Stimulated activated CD4-positive, alpha-beta T cell treated with anti-CD3 and anti-CD28 coated beads, Interleukin-2, amount 100 ng/mL, for 24 hours (primary cell): Measurements from ENCODE around the gene SLC10A7.

Experiments
- DNase-seq, 2 donors: peaks; one replicate each; pipeline ENCODE4 v3.0.0-alpha.2; 2020

Gene SLC10A7

DNA sequence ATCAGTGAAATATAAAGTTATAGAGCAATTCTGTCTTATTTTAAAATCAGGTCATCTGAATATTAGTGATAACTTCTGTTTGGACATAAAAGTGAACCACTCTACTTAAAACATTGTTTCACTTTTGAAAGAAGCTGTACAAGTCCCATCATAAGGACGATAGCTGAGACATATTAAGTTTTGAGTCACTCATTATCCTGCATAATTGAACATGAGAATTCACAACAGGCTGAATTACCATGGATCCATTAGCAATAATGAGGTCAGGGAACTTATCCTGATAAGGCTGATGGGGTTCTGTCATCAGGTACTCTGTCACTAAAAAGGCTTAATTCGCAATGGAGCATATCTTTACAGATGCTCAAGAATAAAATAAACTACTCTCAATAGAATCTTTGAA, 227.0 kb downstream of the SLC10A7 start:
- no peak for DNase-seq

DNA sequence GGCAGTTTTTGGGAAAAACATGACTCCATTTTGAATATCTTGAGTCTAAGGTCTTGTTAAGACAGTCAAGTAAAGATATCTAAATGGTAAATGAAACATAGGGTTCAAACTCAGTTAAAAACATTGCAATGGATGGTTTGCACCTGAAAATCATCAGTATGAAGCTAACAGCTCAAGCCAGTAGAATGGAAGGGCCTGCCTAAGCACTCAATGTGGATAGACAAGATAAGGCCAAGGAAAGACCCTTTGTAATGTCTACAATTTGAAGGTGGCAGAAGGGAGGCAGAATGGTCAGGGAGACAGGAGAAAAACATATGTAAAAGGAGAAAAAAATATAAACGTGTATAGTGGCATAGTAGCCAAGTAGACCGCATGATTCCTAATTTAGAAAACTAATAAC, 229.2 kb downstream of the SLC10A7 start:
- DNase-seq: no peak

DNA sequence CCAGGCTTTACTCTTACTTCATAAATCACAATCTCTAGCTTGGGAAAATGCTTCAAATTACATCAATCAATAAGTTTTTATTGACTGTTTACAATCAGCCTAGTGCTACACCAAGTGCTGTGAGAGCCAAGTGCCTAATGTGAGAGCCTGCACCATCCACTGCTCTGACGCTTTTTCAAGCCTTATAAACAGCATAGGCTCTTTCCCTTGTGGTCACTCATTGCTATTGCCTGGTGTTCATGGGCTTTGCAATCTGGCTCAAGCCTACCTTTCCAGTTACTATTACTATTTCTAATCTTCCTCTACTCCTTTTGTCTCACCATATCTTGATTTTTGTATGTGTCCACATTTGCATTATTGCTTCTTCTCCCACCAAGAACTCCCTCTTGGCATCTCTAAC, 230.4 kb downstream of the SLC10A7 start:
- DNase-seq: no peak

DNA sequence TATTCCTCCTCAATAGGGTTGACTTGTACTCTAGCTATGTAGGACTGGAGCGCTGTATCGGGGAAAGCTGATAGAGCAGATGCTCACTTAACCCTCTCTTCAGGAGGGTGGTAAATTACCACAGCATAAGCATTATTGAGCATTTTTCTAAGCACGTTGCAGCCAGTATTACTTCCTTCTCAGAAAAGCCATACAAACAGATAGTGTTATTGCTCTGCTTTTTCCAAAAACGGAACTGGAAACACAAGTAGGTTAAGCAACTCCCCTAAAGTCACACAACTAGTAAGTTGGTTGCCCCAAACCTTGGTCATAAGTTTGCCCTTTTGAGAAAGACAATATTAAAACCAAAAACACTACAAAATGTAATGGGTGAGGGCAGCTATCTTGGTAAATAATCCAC, 233.5 kb downstream of the SLC10A7 start:
- no peak for DNase-seq

DNA sequence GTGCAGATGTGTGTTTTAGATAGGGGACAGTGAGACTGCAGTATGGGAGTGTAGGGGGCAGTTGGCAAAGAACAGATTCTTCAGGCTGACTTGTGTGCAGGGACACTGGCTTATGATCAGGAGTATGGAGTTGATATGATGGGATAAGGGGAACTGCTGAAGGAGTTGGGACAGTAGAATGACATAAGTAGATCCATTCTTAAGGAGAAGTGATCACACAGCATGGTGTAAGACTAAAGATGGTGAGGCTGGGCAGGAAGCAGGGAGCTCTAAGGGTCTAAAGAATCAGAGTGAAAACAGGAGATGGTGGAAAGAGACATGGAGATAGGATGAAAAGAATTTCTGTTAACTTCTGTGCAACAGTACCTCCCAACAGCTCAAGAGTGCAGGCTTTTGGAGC, 236.7 kb downstream of the SLC10A7 start:
- DNase-seq: no peak

DNA sequence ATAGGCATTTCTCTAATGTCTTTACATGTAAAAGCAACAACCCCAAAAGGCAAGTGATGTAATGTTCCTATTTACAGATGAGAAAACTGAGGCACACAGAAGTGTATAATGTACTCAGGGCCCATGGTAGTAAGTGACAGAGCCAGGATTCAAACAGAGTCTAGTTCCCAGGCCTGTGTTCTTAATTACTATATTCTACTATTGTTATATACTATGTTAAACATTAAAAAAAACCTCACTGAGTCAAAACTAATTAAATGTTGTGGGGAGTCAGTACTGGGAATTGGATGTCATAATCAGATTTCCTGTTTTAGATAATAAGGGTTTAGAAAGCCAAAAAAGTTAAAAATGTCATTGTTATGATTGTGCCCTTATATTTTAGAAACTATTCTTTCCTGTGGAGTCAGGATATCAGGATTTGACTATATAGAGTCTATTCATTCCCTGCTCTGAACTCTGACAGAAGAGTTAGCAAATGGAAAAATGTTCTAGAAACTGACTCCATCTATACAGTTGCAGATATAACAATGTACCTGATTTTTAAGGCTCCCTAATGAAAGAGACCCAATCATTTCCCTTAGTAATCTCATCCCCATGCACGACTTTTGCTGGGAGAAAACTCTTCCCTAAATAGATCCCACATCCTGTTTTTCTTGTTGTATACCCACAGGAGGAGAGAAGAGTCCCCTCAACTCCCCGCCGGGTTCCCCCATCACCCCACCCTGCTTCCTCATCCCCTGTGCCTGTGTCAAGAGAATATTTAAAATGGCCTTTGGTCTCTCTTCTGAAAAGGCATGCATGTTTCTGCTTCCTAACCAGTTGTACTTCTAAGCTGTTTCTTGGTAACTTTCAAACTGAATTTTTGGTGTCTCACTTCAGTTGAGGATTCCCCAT, 237.7 kb downstream of the SLC10A7 start:
- DNase-seq: no peak

DNA sequence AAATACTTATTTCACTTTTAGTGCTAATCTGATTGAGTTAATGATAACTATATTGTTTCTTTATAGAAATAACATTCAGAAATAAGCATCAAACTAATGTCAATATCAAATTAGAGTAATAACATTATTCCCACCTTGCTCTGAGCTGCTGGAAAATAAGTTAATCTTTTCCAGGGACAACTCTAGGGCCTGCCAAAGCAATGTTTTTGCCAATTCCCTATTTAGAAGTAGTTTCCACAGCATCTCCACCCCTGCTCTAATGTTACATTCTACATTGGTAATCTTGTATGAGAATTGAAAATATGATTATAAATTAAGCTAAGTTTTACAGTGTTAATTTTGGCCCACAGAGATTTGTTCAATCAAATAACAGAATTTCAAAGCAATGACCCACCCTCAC, 239.1 kb downstream of the SLC10A7 start:
- no peak for DNase-seq

DNA sequence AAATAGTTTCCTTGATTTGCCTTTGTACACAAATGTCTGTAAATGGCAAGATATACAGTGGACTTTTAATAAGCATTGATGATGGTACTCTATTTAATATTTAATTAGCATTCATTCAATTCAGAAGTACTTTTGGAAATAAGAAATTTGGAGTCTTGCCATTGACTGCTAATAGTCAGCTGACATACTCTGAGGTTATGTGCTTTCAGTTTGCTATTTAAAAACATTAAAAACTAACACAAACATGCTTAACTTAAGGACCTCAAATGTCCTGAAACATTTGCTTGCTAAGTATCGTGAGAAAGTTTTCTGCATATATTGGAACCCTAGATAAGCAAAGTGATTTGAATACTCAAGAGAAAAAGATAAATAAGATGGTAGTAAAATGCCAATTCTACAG, 242.8 kb downstream of the SLC10A7 start:
- DNase-seq: no peak

DNA sequence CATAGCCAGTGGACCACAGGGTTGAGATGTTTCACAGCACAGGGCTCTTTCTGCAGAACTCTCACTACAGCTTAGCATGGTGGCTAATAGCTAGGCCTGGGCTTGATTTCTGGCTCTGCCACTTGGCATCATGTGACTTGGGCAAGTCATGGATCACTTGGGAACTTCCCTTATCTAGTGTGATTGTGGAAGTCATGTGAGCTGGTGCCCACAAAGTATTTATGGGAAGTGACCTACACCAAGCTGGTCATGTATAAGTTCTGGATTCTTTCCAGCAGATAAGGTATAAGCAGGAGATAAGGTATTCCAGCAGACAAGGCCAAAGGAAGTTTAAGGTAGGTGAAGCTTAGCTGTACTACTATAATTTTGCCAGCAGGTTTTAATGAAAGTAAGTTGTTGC, 246.4 kb downstream of the SLC10A7 start:
- DNase-seq: no peak

DNA sequence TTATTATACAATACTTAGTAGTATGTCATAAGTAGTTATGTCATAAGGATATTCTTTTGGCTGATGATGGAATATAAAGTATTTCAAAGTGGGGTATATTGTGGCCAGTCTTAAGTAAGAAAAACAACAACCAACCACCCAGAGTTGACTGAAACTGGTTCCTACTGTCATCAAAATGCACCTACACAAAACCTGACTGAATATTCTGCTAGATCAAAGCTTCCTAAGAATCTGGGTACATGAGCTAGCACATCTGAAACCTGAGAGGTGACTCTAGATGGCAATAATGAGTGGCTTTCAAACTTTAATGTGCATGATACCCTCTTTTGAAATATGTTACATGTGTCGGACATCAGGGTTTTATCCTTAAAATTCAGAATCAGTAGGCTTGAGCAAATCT, 247.0 kb downstream of the SLC10A7 start:
- DNase-seq: no peak

DNA sequence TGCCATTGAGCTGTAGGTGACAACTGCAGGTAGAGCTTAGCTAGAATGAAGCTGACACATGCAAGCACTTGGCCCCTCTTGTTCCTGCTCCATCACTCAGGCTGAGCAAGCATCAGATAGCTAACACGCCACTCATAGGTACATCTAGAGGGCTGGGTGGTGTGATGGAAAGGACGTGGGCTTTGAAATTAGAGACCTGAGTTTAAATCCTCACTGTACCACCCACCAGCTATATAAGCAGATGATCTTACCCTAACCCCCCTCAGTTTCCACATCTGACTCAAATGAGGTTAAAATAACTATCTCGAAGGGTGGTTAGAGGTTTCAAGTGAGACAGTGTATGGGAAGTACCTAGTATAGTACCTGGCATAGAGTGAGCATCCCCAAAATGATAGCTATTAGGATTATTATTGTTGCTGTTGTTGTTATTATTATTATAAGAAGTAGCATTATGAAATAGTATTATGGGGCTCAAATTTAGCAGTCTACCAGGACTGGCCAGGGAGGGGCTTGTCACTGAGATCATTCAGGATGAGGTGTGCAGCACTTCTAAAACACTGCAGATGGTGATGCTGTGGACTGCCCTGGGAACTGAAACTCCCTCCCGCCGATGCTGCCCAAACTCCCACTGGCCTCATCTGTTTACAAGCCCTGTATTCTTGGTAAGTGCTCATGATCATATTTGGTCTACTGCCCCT, 248.4 kb downstream of the SLC10A7 start:
- no peak for DNase-seq

DNA sequence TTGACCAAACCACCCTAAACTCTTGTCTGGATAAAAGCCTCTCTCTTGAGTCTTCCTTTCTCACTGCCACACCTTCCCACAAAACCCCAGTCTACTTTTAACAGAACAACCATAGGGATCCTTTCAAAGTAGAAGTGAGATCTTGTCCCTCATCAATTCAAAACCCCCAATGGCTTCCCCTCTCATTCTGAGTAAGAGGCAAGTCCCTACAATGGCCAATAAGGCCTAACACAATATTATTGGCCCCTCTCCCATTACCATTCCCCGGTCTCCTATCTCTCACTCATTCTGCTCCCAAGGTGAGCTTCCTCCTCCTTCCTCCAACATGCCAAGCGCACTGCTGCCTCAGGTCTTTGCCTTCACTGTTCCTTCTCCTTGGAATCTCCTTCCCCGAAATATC, 250.3 kb downstream of the SLC10A7 start:
- DNase-seq: no peak

DNA sequence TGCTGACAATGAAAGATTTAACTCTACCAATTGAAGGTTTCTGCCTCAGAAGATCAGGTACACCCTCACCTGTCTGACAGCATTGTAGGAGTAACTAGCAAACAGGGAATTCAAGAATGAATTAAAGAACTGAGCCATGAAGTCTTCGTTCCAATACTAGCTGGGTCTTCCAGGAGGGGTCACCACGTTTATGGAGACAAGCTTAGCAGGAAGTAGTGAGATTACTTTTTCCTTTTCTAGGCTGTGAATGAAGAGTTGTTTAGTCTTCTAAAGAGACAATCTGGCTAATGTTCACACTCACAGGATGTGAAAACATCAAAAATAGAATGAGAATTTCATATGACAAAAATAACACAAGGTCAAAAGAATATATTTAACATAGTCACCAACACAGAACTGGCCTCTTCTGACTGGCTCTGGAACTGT, 252.5 kb downstream of the SLC10A7 start:
- no peak for DNase-seq

DNA sequence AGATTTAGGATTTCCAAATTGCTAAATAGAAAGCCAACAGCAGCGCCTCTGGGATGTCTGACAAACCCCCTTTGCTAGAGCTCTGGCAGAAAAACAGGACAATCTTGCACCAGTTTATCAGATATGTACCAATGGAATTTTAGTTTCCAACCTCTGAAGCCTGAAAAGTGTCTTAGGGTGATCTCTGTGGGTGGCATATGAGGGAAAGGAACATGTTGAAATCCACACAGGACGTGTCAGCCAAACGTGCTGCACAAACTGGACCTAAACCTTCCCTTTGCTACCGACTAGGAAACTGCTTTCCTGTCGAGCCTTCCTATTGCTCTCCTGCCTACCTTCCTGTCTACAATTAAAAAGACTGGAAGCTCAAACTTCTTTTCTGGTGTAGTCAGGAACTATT, 253.9 kb downstream of the SLC10A7 start:
- no peak for DNase-seq

DNA sequence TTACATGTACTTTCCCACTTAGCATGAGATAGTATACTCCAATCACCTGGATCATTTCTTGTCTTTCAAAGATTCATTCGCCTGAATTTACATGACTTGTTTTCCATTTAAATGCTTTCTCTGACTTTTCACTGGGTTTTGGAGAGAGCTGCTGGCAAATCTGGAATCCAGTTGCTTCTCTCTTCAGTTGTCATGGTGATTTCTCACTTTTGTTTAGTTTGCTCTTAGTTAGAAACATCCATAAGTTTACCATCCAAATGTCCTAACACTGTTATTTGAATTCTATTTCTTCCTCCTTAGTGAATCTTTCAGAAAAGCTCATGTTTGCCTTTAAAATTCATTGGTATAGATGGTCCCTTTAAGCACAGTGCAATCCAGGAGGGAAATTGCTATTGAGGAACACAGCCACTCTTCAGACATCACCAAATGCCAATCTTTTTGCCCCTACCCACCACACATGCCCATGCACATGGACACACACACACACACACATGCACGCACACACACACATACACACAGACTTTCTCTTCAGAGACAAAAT, 255.7 kb downstream of the SLC10A7 start:
- no peak for DNase-seq

DNA sequence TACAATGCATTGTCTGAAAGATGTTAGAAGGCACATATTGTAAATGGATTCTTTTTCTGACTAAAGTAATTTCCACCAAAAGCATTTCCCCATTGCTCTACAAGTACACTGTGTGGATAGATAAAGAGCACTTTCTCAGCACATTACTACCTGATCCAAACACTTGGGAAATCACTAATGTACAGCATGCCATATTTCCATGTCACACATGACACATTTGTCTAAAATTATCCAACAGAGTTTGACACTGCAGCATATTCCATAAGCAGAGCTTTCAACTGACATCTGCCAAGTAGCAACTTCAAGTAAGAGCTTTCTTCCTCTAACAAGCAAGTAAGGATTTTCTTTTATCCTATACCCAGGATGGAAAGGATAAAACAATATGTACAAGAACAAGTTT, 257.9 kb downstream of the SLC10A7 start:
- DNase-seq: no peak

DNA sequence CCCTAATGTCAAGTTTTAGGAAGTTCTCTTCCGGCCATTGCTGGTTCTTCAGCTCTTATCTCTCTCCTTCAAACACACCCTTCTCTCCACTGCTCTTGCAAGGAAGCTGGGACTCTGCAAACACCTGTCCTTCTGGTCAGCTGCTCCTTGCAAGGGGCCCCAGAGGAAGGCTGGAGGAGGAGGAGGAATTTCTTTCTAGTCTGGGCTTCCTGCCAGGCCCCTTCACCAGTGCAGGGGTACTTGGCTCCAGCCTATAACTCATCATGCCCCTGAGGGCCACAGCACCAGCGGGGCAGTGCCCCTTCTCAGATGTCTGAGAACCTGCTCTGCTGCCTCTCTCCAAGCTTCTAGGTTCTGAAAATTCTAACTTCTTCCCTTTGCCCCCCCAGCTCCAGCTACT, 260.7 kb downstream of the SLC10A7 start:
- no peak for DNase-seq

DNA sequence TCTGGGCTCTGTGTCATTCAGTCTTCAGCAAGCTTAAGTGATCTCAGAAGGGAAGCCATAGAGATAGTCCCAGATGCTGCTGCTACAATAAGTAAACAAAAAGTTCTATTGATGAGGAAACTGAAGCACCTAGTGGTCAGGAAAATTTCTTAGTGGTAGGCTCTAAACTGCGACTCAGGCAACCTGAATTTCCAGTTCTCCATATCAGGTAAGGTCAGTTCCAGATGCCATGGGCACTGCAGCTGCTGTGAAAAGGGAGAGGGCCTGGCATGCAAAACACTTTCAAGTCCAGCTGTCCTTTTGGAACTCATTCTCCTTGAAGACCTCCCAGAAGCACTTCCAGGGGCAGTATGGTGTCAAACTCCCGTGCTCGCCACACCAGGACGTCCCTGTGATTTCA, 261.2 kb downstream of the SLC10A7 start:
- DNase-seq: no peak

DNA sequence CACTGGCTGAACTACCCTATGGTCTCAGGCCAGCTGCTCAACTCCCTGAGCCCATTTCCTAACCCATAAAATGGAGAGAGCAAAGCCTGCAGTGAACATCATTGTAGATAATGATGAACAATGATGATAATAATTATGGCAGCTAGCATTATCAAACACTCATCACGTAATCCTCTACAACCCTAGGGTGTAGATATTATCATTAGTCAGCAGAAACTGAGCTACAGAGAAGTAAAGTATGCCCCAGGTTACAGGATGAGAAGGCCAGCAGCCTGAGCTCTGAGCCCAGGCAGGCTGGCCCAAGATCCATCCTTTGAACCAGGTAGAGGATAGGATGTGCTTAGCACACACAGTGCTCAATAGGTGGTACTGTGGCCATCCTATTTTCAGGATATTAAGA, 264.2 kb downstream of the SLC10A7 start:
- DNase-seq: no peak

DNA sequence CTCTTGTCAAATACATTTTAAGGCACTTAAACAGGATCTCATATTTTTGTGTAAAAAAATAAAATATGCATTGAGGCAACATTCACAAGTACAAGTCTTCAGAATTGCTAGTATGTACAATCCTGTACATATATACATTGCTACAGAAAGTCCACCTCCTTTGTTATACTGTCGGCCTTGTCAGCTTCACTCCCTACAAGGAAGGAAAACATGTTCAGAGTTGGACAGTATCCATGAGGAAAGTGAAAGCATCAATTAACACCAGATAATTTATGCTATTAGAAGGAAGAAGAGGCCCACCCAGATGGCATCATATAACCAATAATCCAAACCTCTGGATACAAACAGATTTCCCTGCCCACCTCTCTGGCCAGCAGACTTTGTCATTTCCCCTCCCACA, 265.4 kb downstream of the SLC10A7 start:
- no peak for DNase-seq

DNA sequence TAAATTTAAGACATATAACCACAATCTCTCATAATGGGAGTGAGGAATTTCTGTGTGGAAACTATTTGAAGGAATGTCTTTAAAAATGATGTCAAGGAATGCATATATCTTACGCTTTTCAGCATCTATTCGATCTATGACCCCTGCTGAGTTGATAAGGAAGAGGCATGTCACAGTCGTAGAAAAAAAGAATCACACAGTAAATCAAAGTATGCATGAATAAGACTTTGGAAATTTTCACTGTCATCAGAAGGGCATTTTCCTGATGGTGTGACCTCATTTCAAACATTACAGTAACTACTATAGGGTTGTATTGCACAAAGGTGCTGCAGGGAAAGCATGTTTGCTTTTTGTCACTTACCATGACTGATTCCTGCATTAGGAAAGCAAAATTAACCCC, 265.9 kb downstream of the SLC10A7 start:
- DNase-seq: no peak

DNA sequence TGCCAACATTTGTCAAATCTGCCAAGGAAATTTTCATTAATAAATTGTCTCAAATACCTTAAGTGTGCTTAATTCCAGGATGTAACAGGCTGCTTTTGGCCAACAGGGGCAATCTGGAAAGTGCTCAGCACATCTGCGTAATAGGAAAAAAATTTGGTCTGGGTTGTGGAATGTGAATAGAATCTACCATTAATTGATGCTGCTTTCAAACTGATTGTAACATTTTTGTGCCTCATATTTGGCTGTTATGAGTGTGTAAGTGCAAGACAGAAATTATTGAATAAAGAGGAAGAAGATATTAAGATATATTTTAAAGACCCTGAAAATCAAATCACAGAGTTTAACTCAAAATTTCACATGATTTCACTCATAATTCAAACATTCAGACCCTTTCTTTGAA, 266.3 kb downstream of the SLC10A7 start:
- DNase-seq: no peak

DNA sequence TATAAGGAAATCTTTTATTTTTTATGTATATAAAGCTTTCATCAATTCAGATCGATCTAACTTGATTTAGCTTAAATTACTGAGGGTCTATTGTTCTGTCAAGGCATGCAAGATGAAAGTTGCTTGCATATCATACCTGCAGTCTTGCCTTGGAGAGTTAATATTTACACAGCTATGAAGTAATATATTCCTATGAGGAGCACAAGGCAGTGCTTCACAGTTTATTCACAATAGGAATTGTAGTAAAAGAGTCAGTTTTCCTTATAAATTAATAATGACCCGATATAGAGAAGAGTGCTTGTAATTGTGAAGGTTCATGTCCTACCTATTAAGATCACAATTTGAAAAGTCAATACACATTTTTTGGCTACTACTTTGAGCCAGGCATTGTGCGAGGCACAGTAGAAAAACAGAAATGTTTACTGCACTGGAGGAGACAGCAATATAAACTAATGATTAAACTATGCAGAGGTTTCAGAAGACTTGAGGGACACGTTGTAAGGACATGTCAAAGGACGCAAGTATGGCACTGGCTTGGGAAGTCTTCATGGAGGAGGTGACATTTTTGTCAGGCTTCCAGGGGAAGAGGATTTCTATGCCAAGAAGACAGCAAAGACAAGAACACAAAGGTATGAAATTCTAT, 268.6 kb downstream of the SLC10A7 start:
- DNase-seq: no peak

DNA sequence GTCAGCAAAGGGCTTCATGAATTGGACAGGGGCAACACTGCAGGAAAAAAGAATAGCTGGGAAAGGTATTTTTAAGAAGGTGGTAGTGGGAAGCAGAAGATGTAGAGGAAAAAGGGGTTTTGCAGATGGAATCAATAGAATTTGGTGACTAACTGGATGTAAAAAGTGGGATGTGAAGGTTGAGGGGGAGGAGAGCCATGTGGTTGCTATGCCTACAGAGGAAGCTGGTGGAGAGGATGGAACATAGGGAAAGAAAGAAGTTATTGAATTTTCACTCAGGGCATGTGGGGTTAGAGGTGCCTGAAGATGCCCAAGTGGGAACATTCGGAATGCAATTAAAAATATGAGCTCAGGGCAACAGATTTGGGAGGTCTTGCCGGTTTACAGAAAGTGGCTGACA, 274.4 kb downstream of the SLC10A7 start:
- no peak for DNase-seq
